ENCODE results near the gene INKA1. TPM values are rescaled to one million over a fixed set of nuclear protein-coding genes. Genes with fewer than 3 reads are reported as not detected.

INKA1 gene
- total RNA-seq (4.3 and 5.9 TPM in 2 replicates), polyA plus RNA-seq (4.4 and 6.6 TPM in 2 replicates)

GRCh38 chr3:49802719-49803464, at the start of gene INKA1:
Gene INKA1, plus strand, starts transcription at chr3:49803261. Its CDS starts 132 bp downstream, at chr3:49803393.
- H3K4me3 ChIP-seq, result peak within 1 kb of the TSS; percentile 77
- peak; percentile 87 to 93 for DNase-seq (ENCODE audit: low read depth in 1 of 2, low spot score in 1 of 2)
- H3K9me3 ChIP-seq (ENCODE audit: low read depth), result no peaks in the 10 kb centered on the region
- no peak within 1 kb of the TSS for H3K27ac ChIP-seq
- peaks cover 31% of the 10 kb centered on the region for H3K4me1 ChIP-seq (ENCODE audit: low read depth)
- TF ChIP-seq CTCF (IDR thresholded peaks at IDR 0.05; ENCODE audit: low read depth, low read length), result peak; percentile 88
- H3K36me3 ChIP-seq, result no peaks in the 10 kb centered on the region
- H3K27me3 ChIP-seq, result peaks cover 25% of the 10 kb centered on the region

GRCh38 chr3:49754536-49754935, 48.5 kb upstream of the INKA1 start:
- Histone ChIP-seq H3K27ac (no peak overlapping the region), H3K36me3 (no peaks in the 10 kb centered on the region), H3K9me3 (ENCODE audit: low read depth) (no peaks in the 10 kb centered on the region), H3K4me1 (ENCODE audit: low read depth) (no peaks in the 10 kb centered on the region), H3K4me3 (no peak overlapping the region), H3K27me3 (no peaks in the 10 kb centered on the region)
- no peak for DNase-seq (ENCODE audit: low read depth in 1 of 2, low spot score in 1 of 2)
- no peak for TF ChIP-seq CTCF (IDR thresholded peaks at IDR 0.05; ENCODE audit: low read depth, low read length)

- Histone ChIP-seq H3K9me3 (ENCODE audit: low read depth) (no peaks in the 10 kb centered on the region), H3K4me1 (ENCODE audit: low read depth) (no peaks in the 10 kb centered on the region), H3K4me3 (no peak overlapping the region), H3K27ac (no peak overlapping the region), H3K27me3 (no peaks in the 10 kb centered on the region), H3K36me3 (no peaks in the 10 kb centered on the region)
- TF ChIP-seq CTCF (IDR thresholded peaks at IDR 0.05; ENCODE audit: low read depth, low read length), result no peak
- no peak for DNase-seq (ENCODE audit: low read depth in 1 of 2, low spot score in 1 of 2)
Observed at GRCh38 chr3:49756036-49756435, 47.0 kb upstream of the INKA1 start.

- no peak for TF ChIP-seq CTCF (IDR thresholded peaks at IDR 0.05; ENCODE audit: low read depth, low read length)
Observed at GRCh38 chr3:49757197-49757596, 45.9 kb upstream of the INKA1 start.

GRCh38 chr3:49759226-49759625, 43.8 kb upstream of the INKA1 start:
- DNase-seq (ENCODE audit: low read depth in 1 of 2, low spot score in 1 of 2), result peak in 1 of 2 donors; percentile 64
- H3K27me3 ChIP-seq, result no peaks in the 10 kb centered on the region
- H3K4me3 ChIP-seq, result no peak overlapping the region
- TF ChIP-seq CTCF (IDR thresholded peaks at IDR 0.05; ENCODE audit: low read depth, low read length), result no peak
- H3K4me1 ChIP-seq (ENCODE audit: low read depth), result no peaks in the 10 kb centered on the region
- no peak overlapping the region for H3K27ac ChIP-seq
- no peaks in the 10 kb centered on the region for H3K36me3 ChIP-seq
- H3K9me3 ChIP-seq (ENCODE audit: low read depth), result no peaks in the 10 kb centered on the region

More at GRCh38 chr3:49757197-49757596, 45.9 kb upstream of the INKA1 start:
- Histone ChIP-seq H3K9me3 (ENCODE audit: low read depth) (no peaks in the 10 kb centered on the region), H3K36me3 (no peaks in the 10 kb centered on the region), H3K27ac (no peak overlapping the region), H3K4me1 (ENCODE audit: low read depth) (no peaks in the 10 kb centered on the region), H3K27me3 (no peaks in the 10 kb centered on the region), H3K4me3 (no peak overlapping the region)
- DNase-seq (ENCODE audit: low read depth in 1 of 2, low spot score in 1 of 2), result no peak
